ENCODE data around the gene DNAJC6.

The DNAJC6 gene

GRCh38 chr1:65309304-65310077 is at the start of gene DNAJC6:
DNAJC6 (plus strand) TSS chr1:65309543; CDS start chr1:65309746, 203 bp downstream.
- TF ChIP-seq CTCF (conservative IDR thresholded peaks at IDR 0.05; ENCODE audit: low read depth, low read length): no peak
- peak within 1 kb of the TSS; percentile 53 for H3K4me3 ChIP-seq (ENCODE audit: low read length)
- DNase-seq (ENCODE audit: low read depth): peak; percentile 20

- no peak for DNase-seq (ENCODE audit: low read depth)
- TF ChIP-seq CTCF (conservative IDR thresholded peaks at IDR 0.05; ENCODE audit: low read depth, low read length): no peak
- no peak overlapping the region for H3K4me3 ChIP-seq (ENCODE audit: low read length)
Measured at GRCh38 chr1:65259816-65260215, 49.5 kb upstream of the DNAJC6 start.

GRCh38 chr1:65260851-65261473 is 48.4 kb upstream of the DNAJC6 start:
- no peak for DNase-seq (ENCODE audit: low read depth)
- no peak for TF ChIP-seq CTCF (conservative IDR thresholded peaks at IDR 0.05; ENCODE audit: low read depth, low read length)
- H3K4me3 ChIP-seq (ENCODE audit: low read length): no peak overlapping the region

GRCh38 chr1:65263286-65263685 is 46.1 kb upstream of the DNAJC6 start:
- TF ChIP-seq CTCF (conservative IDR thresholded peaks at IDR 0.05; ENCODE audit: low read depth, low read length): no peak
- no peak for DNase-seq (ENCODE audit: low read depth)

GRCh38 chr1:65264197-65264929 is 45.0 kb upstream of the DNAJC6 start:
- H3K4me3 ChIP-seq (ENCODE audit: low read length): peak overlapping the region; percentile 41
- DNase-seq (ENCODE audit: low read depth): no peak
- no peak for TF ChIP-seq CTCF (conservative IDR thresholded peaks at IDR 0.05; ENCODE audit: low read depth, low read length)

More at GRCh38 chr1:65263286-65263685, 46.1 kb upstream of the DNAJC6 start:
- H3K4me3 ChIP-seq (ENCODE audit: low read length): no peak overlapping the region

GRCh38 chr1:65265296-65265650 is 44.1 kb upstream of the DNAJC6 start:
- no peak for TF ChIP-seq CTCF (conservative IDR thresholded peaks at IDR 0.05; ENCODE audit: low read depth, low read length)
- DNase-seq (ENCODE audit: low read depth): no peak
- H3K4me3 ChIP-seq (ENCODE audit: low read length): peak overlapping the region; percentile 58

Data from retinal pigment epithelial cell (primary cell).